GM12878 (cell line): ENCODE data around the gene CALD1. TPM values are rescaled to one million over a fixed set of nuclear protein-coding genes. Genes with fewer than 3 reads are reported as not detected.
A peak's percentile ranks its signal among the peaks of the same experiment; 100 is the strongest.

ENCODE experiments used
- ATF3 ChIP-seq: IDR thresholded peaks from 2 replicates; pipeline ENCODE4 v1.6.1; 2011; ENCODE audit warnings: low read depth, mild to moderate bottlenecking, low read length, moderate library complexity, borderline replicate concordance; ENCODE audit errors: extremely low read depth
- BCL11A ChIP-seq: IDR thresholded peaks from 2 replicates; pipeline ENCODE4 v1.6.1; 2011; ENCODE audit warnings: low read depth, low read length
- E4F1 ChIP-seq: fragments of 450-650 bp; IDR thresholded peaks from 2 replicates; pipeline ENCODE4 v1.6.1; 2018; ENCODE audit warnings: borderline replicate concordance, mild to moderate bottlenecking; ENCODE audit not compliant: partially characterized antibody
- ESRRA ChIP-seq: IDR thresholded peaks from 2 replicates; pipeline ENCODE4 v1.6.1; 2012; ENCODE audit warnings: mild to moderate bottlenecking, low read length, improper control_type of control experiment
- FOXK2 ChIP-seq: fragments of 450-650 bp; IDR thresholded peaks from 2 replicates; pipeline ENCODE4 v1.6.1; 2017; ENCODE audit warnings: mild to moderate bottlenecking, moderate library complexity
- FOXM1 ChIP-seq: IDR thresholded peaks from 2 replicates; pipeline ENCODE4 v1.6.1; 2012; ENCODE audit warnings: low read depth, mild to moderate bottlenecking, inconsistent platforms, low read length, moderate library complexity
- GABPA ChIP-seq: IDR thresholded peaks from 2 replicates; pipeline ENCODE4 v1.6.1; 2014; ENCODE audit warnings: antibody characterized with exemption, low read depth, mild to moderate bottlenecking, inconsistent platforms
- HDAC2 ChIP-seq: fragments of 200-600 bp; sonication (generic); IDR thresholded peaks from 2 replicates; pipeline ENCODE4 v1.6.1; 2017
- HDAC6 ChIP-seq: fragments of 200-600 bp; sonication (generic); IDR thresholded peaks from one replicate; pipeline ENCODE4 v1.8.0; 2017; ENCODE audit warnings: antibody characterized with exemption; ENCODE audit not compliant: unreplicated experiment
- IRF4 ChIP-seq: IDR thresholded peaks from 2 replicates; pipeline ENCODE4 v1.6.1; 2011; ENCODE audit warnings: low read depth, low read length
- JUND ChIP-seq: IDR thresholded peaks from 2 replicates; pipeline ENCODE4 v1.6.1; 2012; ENCODE audit warnings: low read depth, mild to moderate bottlenecking, low read length, improper control_type of control experiment, moderate library complexity
- MTA3 ChIP-seq: IDR thresholded peaks from 2 replicates; pipeline ENCODE4 v1.6.1; 2012; ENCODE audit warnings: low read length, inconsistent platforms, borderline replicate concordance
- NFIC ChIP-seq: IDR thresholded peaks from 2 replicates; pipeline ENCODE4 v1.6.1; 2012; ENCODE audit warnings: low read depth, mild to moderate bottlenecking, inconsistent platforms, low read length, moderate library complexity
- NFYB ChIP-seq: IDR thresholded peaks from 2 replicates; pipeline ENCODE4 v1.6.1; 2011; ENCODE audit warnings: low read depth, mild to moderate bottlenecking, low read length, improper control_type of control experiment, moderate library complexity; ENCODE audit not compliant: insufficient read depth
- NR2C2 ChIP-seq: IDR thresholded peaks from 2 replicates; pipeline ENCODE4 v1.6.1; 2011; ENCODE audit warnings: borderline replicate concordance, low read depth; ENCODE audit not compliant: control insufficient read depth, insufficient read length
- RB1 ChIP-seq: fragments of 450-650 bp; formaldehyde crosslinking; IDR thresholded peaks from 2 replicates; pipeline ENCODE4 v1.6.1; 2017; ENCODE audit warnings: mild to moderate bottlenecking, borderline replicate concordance
- SP1 ChIP-seq: IDR thresholded peaks from one replicate; pipeline ENCODE4 v1.6.1; 2011; ENCODE audit warnings: low read depth, low read length
- SRF ChIP-seq, 2 experiments: IDR thresholded peaks; 2 replicates each; pipeline ENCODE4 v1.6.1; 2011; ENCODE audit warnings: low read depth in 2 of 2, low read length in 2 of 2, mild to moderate bottlenecking in 1 of 2, moderate library complexity in 1 of 2
- TAF1 ChIP-seq: IDR thresholded peaks from 2 replicates; pipeline ENCODE4 v1.6.1; 2011; ENCODE audit warnings: mild to moderate bottlenecking, low read depth, low read length, borderline replicate concordance
- ZNF24 ChIP-seq: fragments of 450-650 bp; IDR thresholded peaks from 2 replicates; pipeline ENCODE4 v1.6.1; 2017; ENCODE audit warnings: antibody characterized with exemption, mild to moderate bottlenecking
- polyA plus RNA-seq, 11 experiments: library from polyadenylated mRNA; depleted of rRNA in 4 of 11; unstranded in 6 of 11; stranded (reverse) in 5 of 11; fragments of >200 nt; fragmentation: Nextera tagmentation in 4 of 11; fragmentation: Illumina TruSeq in 1 of 11; extraction: Ambion mirVana in 4 of 11; extraction: Trizol in 1 of 11; gene quantifications; 1 replicate in 1 of 11; 2 replicates in 10 of 11; pipeline versions ENCODE4 v1.2.1 to v1.2.3, GENCODE V29; 2011 to 2016; ENCODE audit warnings: inconsistent platforms in 2 of 11, missing spikeins in 2 of 11, low read depth in 1 of 11
- total RNA-seq, 4 experiments: library from RNA; depleted of rRNA in 3 of 4; stranded (reverse); fragments of >200 nt in 3 of 4; fragmentation: Illumina TruSeq in 1 of 4; extraction: Trizol in 1 of 4; gene quantifications; 2 replicates each; pipeline versions ENCODE4 v1.2.1 to v1.2.3, GENCODE V29; 2013 to 2021
- TF ChIP-seq, protein P1 (sequence below): fragments of 450-650 bp; IDR thresholded peaks from 2 replicates; pipeline ENCODE4 v1.6.1; 2017; ENCODE audit warnings: mild to moderate bottlenecking, low read depth, inconsistent platforms; ENCODE audit not compliant: poor library complexity, severe bottlenecking
- TF ChIP-seq, protein P2 (sequence below): fragments of 150-350 bp; IDR thresholded peaks from 2 replicates; pipeline ENCODE4 v1.6.1; 2016; ENCODE audit warnings: low read depth, low read length

The CALD1 gene
- total and polyA plus RNA-seq, 10 of the 15 experiments (the other 5 are each of a cell fraction or from before 2014, with no cell fraction given), result 0.03 to 1.3 (median 0.22) TPM

- no peak for TF ChIP-seq ZNF24
- TF ChIP-seq FOXK2, result no peak
- TF ChIP-seq, protein P1, sequence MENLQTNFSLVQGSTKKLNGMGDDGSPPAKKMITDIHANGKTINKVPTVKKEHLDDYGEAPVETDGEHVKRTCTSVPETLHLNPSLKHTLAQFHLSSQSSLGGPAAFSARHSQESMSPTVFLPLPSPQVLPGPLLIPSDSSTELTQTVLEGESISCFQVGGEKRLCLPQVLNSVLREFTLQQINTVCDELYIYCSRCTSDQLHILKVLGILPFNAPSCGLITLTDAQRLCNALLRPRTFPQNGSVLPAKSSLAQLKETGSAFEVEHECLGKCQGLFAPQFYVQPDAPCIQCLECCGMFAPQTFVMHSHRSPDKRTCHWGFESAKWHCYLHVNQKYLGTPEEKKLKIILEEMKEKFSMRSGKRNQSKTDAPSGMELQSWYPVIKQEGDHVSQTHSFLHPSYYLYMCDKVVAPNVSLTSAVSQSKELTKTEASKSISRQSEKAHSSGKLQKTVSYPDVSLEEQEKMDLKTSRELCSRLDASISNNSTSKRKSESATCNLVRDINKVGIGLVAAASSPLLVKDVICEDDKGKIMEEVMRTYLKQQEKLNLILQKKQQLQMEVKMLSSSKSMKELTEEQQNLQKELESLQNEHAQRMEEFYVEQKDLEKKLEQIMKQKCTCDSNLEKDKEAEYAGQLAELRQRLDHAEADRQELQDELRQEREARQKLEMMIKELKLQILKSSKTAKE, result peak; percentile 96
- peak; percentile 81 for TF ChIP-seq BCL11A
- TF ChIP-seq FOXM1, result peak; percentile 77; the same call in 1 of the 2 replicates
- TF ChIP-seq RB1, result no peak
- no peak for TF ChIP-seq NR2C2
- no peak for TF ChIP-seq E4F1
- peak; percentile 28 for TF ChIP-seq SP1
- no peak for TF ChIP-seq GABPA
- peak; percentile 88 for TF ChIP-seq IRF4
- TF ChIP-seq MTA3, result no peak
- no peak for TF ChIP-seq NFYB
- TF ChIP-seq NFIC, result peak; percentile 79; the same call in 1 of the 2 replicates
- TF ChIP-seq JUND, result no peak
- no peak for TF ChIP-seq ESRRA
- TF ChIP-seq, protein P2, sequence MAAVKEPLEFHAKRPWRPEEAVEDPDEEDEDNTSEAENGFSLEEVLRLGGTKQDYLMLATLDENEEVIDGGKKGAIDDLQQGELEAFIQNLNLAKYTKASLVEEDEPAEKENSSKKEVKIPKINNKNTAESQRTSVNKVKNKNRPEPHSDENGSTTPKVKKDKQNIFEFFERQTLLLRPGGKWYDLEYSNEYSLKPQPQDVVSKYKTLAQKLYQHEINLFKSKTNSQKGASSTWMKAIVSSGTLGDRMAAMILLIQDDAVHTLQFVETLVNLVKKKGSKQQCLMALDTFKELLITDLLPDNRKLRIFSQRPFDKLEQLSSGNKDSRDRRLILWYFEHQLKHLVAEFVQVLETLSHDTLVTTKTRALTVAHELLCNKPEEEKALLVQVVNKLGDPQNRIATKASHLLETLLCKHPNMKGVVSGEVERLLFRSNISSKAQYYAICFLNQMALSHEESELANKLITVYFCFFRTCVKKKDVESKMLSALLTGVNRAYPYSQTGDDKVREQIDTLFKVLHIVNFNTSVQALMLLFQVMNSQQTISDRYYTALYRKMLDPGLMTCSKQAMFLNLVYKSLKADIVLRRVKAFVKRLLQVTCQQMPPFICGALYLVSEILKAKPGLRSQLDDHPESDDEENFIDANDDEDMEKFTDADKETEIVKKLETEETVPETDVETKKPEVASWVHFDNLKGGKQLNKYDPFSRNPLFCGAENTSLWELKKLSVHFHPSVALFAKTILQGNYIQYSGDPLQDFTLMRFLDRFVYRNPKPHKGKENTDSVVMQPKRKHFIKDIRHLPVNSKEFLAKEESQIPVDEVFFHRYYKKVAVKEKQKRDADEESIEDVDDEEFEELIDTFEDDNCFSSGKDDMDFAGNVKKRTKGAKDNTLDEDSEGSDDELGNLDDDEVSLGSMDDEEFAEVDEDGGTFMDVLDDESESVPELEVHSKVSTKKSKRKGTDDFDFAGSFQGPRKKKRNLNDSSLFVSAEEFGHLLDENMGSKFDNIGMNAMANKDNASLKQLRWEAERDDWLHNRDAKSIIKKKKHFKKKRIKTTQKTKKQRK, result no peak
- peak; percentile 39; the same call in 1 of the 2 replicates for TF ChIP-seq TAF1
- 0 out of 4 replicates have a peak, but pooled peaks of 1 of the 2 experiments have one; percentile 18 for TF ChIP-seq SRF (IDR thresholded peaks at IDR 0.05; ENCODE audit: low read depth in 2 of 2, low read length in 2 of 2)
- TF ChIP-seq HDAC2, result no peak
- TF ChIP-seq HDAC6, result no peak
- TF ChIP-seq ATF3, result no peak
Measured at GRCh38 chr7:134996097-134996550, 216.7 kb downstream of the CALD1 start (continued).
